Measurements from ENCODE around the gene UGDH.

UGDH gene

DNA sequence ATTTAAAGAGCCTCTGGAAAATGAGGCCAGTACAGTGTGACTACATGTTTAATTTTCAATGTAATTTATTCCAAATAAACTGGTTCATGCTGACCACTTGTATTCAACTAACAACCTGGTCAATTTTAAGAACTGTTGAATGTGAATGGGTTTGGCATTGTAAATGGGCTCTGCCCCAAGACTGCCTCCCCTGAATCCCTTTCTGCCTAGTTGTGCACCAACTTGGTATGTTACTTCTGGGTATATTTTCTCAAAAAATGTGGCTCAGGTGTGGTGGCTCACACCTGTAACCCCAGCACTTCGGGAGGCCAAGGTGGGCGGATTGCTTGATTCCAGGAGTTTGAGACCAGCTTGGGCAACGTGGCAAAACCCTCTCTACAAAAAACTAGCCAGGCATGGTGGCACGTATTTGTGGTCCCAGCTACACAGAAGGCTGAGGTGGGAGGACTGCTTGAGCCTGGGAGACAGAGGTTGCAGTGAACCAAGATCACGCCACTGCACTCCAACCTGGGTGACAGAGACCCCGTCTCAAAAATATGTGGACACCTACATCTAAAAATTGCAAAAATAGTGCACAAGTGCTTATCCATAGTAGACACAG lies 75.7 kb downstream of the UGDH start:
- DNase-seq: no peak

DNA sequence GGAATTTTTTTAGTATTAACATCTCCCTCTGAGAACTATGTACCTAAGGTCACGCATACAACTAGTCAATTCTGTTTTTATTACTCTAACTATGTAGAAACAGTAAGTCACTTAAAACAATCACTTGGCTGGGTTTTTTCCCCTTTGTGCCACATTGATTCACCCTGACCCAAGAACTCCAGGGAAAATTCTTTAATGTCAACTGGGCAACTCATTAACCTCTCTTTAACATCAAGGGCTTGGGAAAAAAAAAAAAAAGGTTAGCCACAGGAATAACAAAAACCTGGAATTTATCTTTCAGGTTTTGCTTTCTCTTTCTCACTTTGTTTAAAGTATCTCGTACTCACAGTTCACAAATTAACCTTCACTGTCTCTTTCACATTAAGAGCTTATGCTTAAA lies 76.6 kb downstream of the UGDH start:
- no peak for DNase-seq

All from suppressor macrophage treated with lipopolysaccharide for 1 hour (primary cell).